Right lobe of liver (tissue), 6 donors: ENCODE measurements around the gene EFNA5. TPM values are rescaled to one million over a fixed set of nuclear protein-coding genes. Genes with fewer than 3 reads are reported as not detected.

Experiments
- ATAC-seq, 4 donors: fragments of 200-7000 bp; cut with Tn5 transposase; one replicate each; pipeline ENCODE4 v1.9.1; 2020; ENCODE audit warnings: mild to moderate bottlenecking in 4 of 4, moderate library complexity in 4 of 4
- DNase-seq, 3 donors: peaks; one replicate each; pipeline ENCODE4 v3.0.0-alpha.2; 2020
- H3K27ac ChIP-seq, 3 donors: fragments of 200-600 bp; one replicate each; pipeline ENCODE4 v1.8.0; 2022
- H3K27me3 ChIP-seq, 2 donors: fragments of 200-600 bp; one replicate each; pipeline ENCODE4 v1.8.0; 2022
- H3K36me3 ChIP-seq, 4 donors: fragments of 200-600 bp; sonication (generic) in 1 of 4; one replicate each; pipeline versions ENCODE4 v1.5.1 to v1.8.0; 2017 to 2022; ENCODE audit warnings: control low read depth in 1 of 4
- H3K4me1 ChIP-seq, 4 donors: fragments of 200-600 bp; sonication (generic) in 1 of 4; one replicate each; pipeline versions ENCODE4 v1.5.1 to v1.8.0; 2017 to 2022; ENCODE audit warnings: control low read depth in 1 of 4
- H3K4me3 ChIP-seq, 3 donors: fragments of 200-600 bp; one replicate each; pipeline ENCODE4 v1.8.0; 2022
- H3K9me3 ChIP-seq, 4 donors: fragments of 200-600 bp; sonication (generic) in 1 of 4; one replicate each; pipeline versions ENCODE4 v1.5.1 to v1.8.0; 2017 to 2022; ENCODE audit warnings: control low read depth in 1 of 4
- CTCF ChIP-seq, 4 donors: fragments of 200-600 bp in 3 of 4; fragments of 450-650 bp in 1 of 4; IDR thresholded peaks; one replicate each; pipeline versions ENCODE4 v1.5.1 to v1.8.0; 2016 to 2022; ENCODE audit warnings: antibody characterized with exemption in 4 of 4, mild to moderate bottlenecking in 2 of 4
- POLR2A ChIP-seq: fragments of 450-650 bp; IDR thresholded peaks from one replicate; pipeline ENCODE4 v1.6.1; 2017; ENCODE audit warnings: antibody characterized with exemption, mild to moderate bottlenecking
- WGBS: methylation state at CpG from one replicate; pipeline ENCODE4 v1.1.6; 2018; ENCODE audit warnings: low coverage, low lambda C conversion rate; ENCODE audit not compliant: insufficient coverage; ENCODE audit errors: missing lambda C conversion rate; 5-methylcytosine and 5-hydroxymethylcytosine counted together
- intact Hi-C, 2 donors: fragments of 100-400 bp; cut with DNase I; formaldehyde crosslinking; loops; one replicate each; pipeline versions ENCODE4 v1.11.2 to v1.14.1; 2022
- total RNA-seq, 6 experiments: library from RNA; depleted of rRNA in 2 of 6; stranded (reverse); fragments of >200 nt in 2 of 6; fragmentation: NEBNext Ultra II Directional in 3 of 6; extraction: Animal tissue kit (Norgen Biotek cat#: 25700) in 3 of 6; gene quantifications; one replicate each; pipeline versions ENCODE4 v1.1.0 to v1.2.4, GENCODE V29; 2016 to 2023
- donor health status: DM: no; HTN: yes; CAD: no.
- donor health status: DM: no; HTN: no; CAD: no.
- donor health status: DM: no; HTN: no; CAD: no.
- donor health status: DM: no; HTN: yes; CAD: no.
- donor health status: DM: no; HTN: yes; CAD: no.

Gene EFNA5
- total RNA-seq, 6 experiments from 2014 or later: 0.18 to 11.7 (median 1.4) TPM

- ATAC-seq: no peak
- Histone ChIP-seq H3K4me1 (no peaks in the 10 kb centered on the region), H3K27me3 (no peaks in the 10 kb centered on the region), H3K9me3 (no peaks in the 10 kb centered on the region), H3K4me3 (no peak overlapping the region), H3K27ac (no peak overlapping the region), H3K36me3 (no peaks in the 10 kb centered on the region)
- no peak for DNase-seq
- TF ChIP-seq CTCF (IDR thresholded peaks at IDR 0.05) (no peak), POLR2A (no peak)
- WGBS: 57% methylated on average over 2 of the region's 2 CpGs
- intact Hi-C loops: no loop called here
Measured at GRCh38 chr5:107442452-107442851, 228.3 kb downstream of the EFNA5 start.

GRCh38 chr5:107439832-107440231 is 230.9 kb downstream of the EFNA5 start:
- H3K4me1 ChIP-seq: no peaks in the 10 kb centered on the region
- no peaks in the 10 kb centered on the region for H3K36me3 ChIP-seq
- DNase-seq (no peak), ATAC-seq (no peak)
- no peak for TF ChIP-seq CTCF (IDR thresholded peaks at IDR 0.05)
- TF ChIP-seq POLR2A: no peak
- no peaks in the 10 kb centered on the region for H3K27me3 ChIP-seq
- WGBS: 79% methylated on average over 2 of the region's 2 CpGs
- no peak overlapping the region for H3K4me3 ChIP-seq
- H3K9me3 ChIP-seq: no peaks in the 10 kb centered on the region
- intact Hi-C loops: no loop called here
- no peak overlapping the region for H3K27ac ChIP-seq

GRCh38 chr5:107437986-107438510 is 232.7 kb downstream of the EFNA5 start:
- no peaks in the 10 kb centered on the region for H3K36me3 ChIP-seq
- H3K4me1 ChIP-seq: no peaks in the 10 kb centered on the region
- no peaks in the 10 kb centered on the region for H3K9me3 ChIP-seq
- intact Hi-C loops: no loop called here
- no peaks in the 10 kb centered on the region for H3K27me3 ChIP-seq
- TF ChIP-seq POLR2A: no peak
- no peak for TF ChIP-seq CTCF (IDR thresholded peaks at IDR 0.05)
- no peak overlapping the region for H3K4me3 ChIP-seq
- 88% methylated on average over 5 of the region's 6 CpGs for WGBS
- H3K27ac ChIP-seq: no peak overlapping the region
- ATAC-seq (no peak), DNase-seq (no peak)

GRCh38 chr5:107437154-107437553 is 233.6 kb downstream of the EFNA5 start:
- H3K36me3 ChIP-seq: no peaks in the 10 kb centered on the region
- H3K9me3 ChIP-seq: no peaks in the 10 kb centered on the region
- intact Hi-C loops: no loop called here
- no peaks in the 10 kb centered on the region for H3K4me1 ChIP-seq
- ATAC-seq (no peak), DNase-seq (no peak)
- TF ChIP-seq CTCF (IDR thresholded peaks at IDR 0.05) (no peak), POLR2A (no peak)
- no peak overlapping the region for H3K4me3 ChIP-seq
- H3K27me3 ChIP-seq: no peaks in the 10 kb centered on the region
- whole genome bisulfite sequencing: 53% methylated on average over 3 of the region's 3 CpGs
- H3K27ac ChIP-seq: no peak overlapping the region

- no peak for DNase-seq
- Histone ChIP-seq H3K27ac (no peak overlapping the region), H3K27me3 (no peaks in the 10 kb centered on the region), H3K9me3 (no peaks in the 10 kb centered on the region), H3K4me1 (no peaks in the 10 kb centered on the region), H3K36me3 (no peaks in the 10 kb centered on the region), H3K4me3 (no peak overlapping the region)
- no peak for ATAC-seq
- intact Hi-C loops: no loop called here
- WGBS: 78% methylated on average over 3 of the region's 4 CpGs
- no peak for TF ChIP-seq CTCF (IDR thresholded peaks at IDR 0.05)
- no peak for TF ChIP-seq POLR2A
Measured at GRCh38 chr5:107436201-107436600, 234.5 kb downstream of the EFNA5 start.
